GM12801 (cell line): ENCODE results near the gene MAGIX.

Experiments used
- TF ChIP-seq, protein P1 (sequence below): IDR thresholded peaks from one replicate; pipeline ENCODE4 v1.5.1; 2011; ENCODE audit warnings: control low read depth; ENCODE audit not compliant: insufficient read length; ENCODE audit errors: extremely low read depth

The MAGIX gene

DNA sequence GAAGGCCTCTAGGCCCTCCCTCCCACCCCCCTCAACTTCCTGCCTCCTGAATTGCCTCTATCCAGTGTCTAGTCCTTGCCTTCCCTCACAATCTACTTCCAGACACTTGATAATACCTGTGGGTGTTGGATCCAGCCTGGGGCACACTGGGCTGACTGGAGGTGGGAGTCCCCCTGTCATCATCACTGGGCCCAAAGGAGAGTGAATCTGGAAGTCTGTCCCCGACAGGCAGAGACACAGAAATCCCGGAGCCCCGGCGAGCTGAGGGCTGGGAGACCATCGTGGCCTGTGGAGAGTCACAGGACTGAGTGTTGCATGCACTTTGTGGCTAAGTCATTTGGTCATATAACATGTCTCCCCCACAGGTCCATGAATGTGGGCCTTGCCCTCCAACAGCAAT is 45.8 kb downstream of the MAGIX start:
- TF ChIP-seq, protein P1, sequence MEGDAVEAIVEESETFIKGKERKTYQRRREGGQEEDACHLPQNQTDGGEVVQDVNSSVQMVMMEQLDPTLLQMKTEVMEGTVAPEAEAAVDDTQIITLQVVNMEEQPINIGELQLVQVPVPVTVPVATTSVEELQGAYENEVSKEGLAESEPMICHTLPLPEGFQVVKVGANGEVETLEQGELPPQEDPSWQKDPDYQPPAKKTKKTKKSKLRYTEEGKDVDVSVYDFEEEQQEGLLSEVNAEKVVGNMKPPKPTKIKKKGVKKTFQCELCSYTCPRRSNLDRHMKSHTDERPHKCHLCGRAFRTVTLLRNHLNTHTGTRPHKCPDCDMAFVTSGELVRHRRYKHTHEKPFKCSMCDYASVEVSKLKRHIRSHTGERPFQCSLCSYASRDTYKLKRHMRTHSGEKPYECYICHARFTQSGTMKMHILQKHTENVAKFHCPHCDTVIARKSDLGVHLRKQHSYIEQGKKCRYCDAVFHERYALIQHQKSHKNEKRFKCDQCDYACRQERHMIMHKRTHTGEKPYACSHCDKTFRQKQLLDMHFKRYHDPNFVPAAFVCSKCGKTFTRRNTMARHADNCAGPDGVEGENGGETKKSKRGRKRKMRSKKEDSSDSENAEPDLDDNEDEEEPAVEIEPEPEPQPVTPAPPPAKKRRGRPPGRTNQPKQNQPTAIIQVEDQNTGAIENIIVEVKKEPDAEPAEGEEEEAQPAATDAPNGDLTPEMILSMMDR: no peak

DNA sequence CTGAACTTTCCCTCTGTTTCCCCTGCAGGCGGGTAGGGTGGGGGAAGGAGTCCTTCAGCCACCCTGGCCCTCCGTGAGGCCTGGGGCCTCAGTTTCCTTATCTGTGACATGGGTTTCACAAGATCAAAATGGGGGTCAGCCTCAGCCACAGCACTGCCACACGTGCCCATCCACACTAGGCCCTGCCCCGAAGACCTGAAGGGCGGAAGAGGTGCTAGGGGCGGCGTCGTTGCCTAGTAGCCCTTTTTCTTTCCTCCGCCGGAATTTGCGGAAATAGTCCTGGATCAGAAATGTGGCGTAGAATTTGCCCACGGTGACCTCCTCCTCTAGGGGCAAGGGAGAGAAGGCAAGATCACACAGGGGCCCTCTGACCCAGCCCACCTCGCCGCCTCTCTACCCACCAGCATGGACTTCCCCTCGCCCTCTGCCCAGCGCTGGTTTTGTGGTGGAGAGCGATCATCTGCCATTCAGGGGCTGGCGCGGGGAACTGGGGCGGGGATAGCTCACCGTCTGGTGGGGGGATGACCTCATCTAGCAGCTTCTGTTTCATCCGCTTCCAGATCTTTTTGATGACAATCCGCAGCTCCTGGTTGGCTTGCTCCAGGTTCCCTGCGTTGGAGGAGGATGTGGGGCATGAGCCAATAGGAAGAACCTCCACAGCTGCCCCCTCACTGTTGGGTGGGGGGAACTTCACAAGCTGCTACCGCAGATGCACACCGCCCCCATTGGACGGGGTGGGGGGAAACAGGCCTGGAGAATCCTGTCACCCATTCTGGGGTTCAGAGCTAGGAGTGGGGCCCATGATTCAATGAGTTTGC is 47.1 kb downstream of the MAGIX start:
- TF ChIP-seq, protein P1: no peak

DNA sequence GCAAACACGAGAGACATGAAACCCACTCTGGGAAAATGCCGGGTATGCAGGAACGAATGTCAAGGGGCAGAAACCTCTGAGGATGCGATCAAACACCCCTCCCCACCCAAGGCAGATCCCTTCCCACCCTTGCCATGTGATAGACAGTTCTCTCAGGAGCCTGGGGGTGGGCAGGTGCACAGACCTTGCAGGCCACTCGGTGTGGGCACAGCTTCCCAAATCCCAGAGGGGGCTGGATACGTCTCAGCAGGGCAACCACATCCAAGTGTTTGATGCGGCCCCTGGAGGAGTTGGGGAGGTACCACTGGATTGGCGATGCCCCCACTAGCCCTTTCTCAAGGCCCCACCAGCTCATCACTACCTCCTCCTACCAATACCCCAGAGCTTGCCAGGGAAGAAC is 47.8 kb downstream of the MAGIX start:
- TF ChIP-seq, protein P1: no peak

DNA sequence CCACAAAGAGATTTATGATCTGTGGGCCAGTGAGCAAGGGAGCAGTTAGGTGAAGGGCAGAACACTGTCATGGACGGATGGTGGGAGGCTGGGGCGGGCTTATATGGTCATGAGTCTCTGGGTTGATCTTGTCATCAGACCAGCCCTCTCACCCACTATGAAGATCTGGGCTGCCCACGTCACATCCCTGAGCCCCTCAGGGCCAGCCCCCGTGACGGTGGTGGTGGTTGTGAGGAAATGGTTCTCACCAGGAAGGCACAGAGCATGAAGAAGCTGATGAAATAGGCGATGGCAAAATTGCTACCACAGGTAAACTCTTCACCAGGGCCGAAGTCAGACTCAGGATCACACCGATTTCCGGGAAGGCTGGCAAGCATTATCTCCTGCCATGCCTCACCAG is 48.5 kb downstream of the MAGIX start:
- TF ChIP-seq, protein P1: no peak

DNA sequence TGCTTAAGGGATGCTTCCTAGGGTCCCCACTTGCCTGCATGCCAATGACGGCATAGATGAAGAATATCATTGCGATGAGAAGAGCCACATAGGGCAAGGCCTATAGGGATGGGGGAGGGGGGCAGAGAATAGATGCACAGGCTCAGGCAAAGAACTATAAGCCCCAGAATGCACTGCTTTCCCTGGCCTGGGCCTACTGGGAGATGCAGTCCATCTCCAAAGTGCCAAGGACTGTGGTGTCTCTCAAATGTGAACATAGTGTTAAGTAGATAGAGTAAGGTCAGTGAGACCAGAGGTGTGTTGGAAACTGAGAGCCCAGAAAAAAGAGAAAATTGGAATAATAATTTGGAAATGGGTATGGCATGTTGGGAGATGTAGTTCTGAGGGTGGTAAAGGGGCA is 49.7 kb downstream of the MAGIX start:
- TF ChIP-seq, protein P1: no peak

DNA sequence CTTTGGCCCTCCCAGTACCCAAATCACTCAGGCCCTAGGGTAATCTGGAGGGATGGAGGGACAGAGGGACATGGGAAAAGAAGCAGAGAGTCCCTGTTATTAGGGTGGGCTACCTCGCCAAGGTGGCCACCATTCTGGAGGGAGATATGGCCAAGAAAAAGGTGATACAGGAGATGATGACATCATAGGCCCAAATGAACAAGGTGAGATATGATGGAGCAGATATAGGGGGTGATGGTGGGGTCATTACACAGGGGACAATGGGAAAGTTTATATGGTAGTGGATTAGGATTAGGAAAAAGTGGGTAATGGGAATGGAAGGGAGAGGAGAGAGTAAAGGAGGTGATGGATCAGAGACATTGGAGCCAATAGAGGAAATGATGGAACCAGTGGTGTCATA is 50.3 kb downstream of the MAGIX start:
- TF ChIP-seq, protein P1: no peak

DNA sequence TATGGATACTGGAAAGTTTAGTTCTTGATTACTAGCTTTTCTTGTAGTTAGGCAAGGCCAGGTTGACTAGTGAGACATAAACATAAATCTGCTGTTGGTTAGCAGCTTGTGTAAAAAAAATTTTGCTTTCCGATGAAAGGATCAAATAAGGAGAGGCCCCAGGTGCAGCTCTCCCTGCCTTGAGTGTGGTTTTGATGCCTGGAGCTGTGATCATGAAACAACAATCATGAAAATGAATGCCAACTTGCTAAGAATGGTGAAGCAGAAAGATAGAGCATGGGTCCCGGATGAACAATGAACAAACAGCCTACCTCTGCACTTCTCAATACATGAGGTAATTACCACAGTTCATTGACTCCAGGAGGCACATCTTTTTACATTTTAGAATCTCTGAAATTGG is 51.9 kb downstream of the MAGIX start:
- TF ChIP-seq, protein P1: no peak
